ENCODE measurements around the gene RAB3A.

Gene RAB3A

DNA sequence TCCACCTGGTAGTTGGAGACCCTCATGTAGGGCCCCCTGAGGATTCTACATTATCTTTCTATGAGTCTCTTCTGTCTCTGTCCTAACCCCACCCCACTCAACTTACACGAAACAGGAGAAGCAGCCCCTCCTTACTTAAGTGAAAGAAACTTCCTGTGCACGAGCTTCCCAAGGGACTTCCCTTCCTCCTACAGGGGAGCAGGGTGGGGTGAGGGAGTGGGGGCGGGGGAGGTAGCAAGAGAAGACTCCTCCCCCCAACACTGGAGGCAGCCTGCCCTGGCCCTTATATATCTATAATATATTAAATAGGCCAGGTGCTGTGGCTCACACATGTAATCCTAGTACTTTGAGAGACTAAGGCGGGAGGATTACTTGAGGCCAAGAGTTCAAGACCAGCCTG is 27.9 kb upstream of the RAB3A start:
- Histone ChIP-seq H3K4me3 (replicated peaks; ENCODE audit: low read depth, low read length) (no peak overlapping the region), H3K27me3 (replicated peaks; ENCODE audit: control insufficient read depth, insufficient read depth, low read length) (peaks cover 2% of the 10 kb centered on the region), H3K36me3 (ENCODE audit: control insufficient read depth, insufficient read depth, low read length) (no peaks in the 10 kb centered on the region)
- TF ChIP-seq CTCF (IDR thresholded peaks at IDR 0.05; ENCODE audit: insufficient read depth, low read length, poor library complexity, severe bottlenecking): no peak
- DNase-seq (ENCODE audit: extremely low read depth, insufficient read length): no peak

GRCh38 chr19:18230941-18231734 is 27.3 kb upstream of the RAB3A start:
- H3K4me3 ChIP-seq (replicated peaks; ENCODE audit: low read depth, low read length): no peak overlapping the region
- no peak for DNase-seq (ENCODE audit: extremely low read depth, insufficient read length)
- no peaks in the 10 kb centered on the region for H3K36me3 ChIP-seq (ENCODE audit: control insufficient read depth, insufficient read depth, low read length)
- peaks cover 2% of the 10 kb centered on the region for H3K27me3 ChIP-seq (replicated peaks; ENCODE audit: control insufficient read depth, insufficient read depth, low read length)
- no peak for TF ChIP-seq CTCF (IDR thresholded peaks at IDR 0.05; ENCODE audit: insufficient read depth, low read length, poor library complexity, severe bottlenecking)

- no peak for DNase-seq (ENCODE audit: extremely low read depth, insufficient read length)
- Histone ChIP-seq H3K36me3 (ENCODE audit: control insufficient read depth, insufficient read depth, low read length) (no peaks in the 10 kb centered on the region), H3K4me3 (replicated peaks; ENCODE audit: low read depth, low read length) (no peak overlapping the region), H3K27me3 (replicated peaks; ENCODE audit: control insufficient read depth, insufficient read depth, low read length) (peaks cover 2% of the 10 kb centered on the region)
- no peak for TF ChIP-seq CTCF (IDR thresholded peaks at IDR 0.05; ENCODE audit: insufficient read depth, low read length, poor library complexity, severe bottlenecking)
Observed at GRCh38 chr19:18229915-18230314, 26.1 kb upstream of the RAB3A start.

DNA sequence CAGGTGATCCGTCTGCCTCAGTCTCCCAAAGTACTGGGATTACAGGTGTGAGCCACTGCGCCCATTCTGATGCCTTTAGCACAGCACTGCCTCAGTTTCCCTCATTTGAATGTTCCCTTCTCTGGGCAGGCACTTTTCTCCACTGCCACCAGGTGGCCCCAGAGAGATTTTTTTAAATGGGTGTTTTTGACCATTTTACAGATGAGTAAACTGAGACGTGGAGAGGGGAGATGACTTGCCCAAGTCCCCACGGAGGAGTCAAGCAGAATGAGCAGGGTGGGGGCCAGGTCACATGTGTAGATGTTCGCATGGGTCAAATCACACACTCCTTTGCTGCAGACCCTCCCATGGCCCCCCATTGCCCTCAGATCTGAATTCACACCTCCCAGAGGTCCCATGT is 25.6 kb upstream of the RAB3A start:
- Histone ChIP-seq H3K27me3 (replicated peaks; ENCODE audit: control insufficient read depth, insufficient read depth, low read length) (peaks cover 1% of the 10 kb centered on the region), H3K4me3 (replicated peaks; ENCODE audit: low read depth, low read length) (no peak overlapping the region), H3K36me3 (ENCODE audit: control insufficient read depth, insufficient read depth, low read length) (no peaks in the 10 kb centered on the region)
- no peak for DNase-seq (ENCODE audit: extremely low read depth, insufficient read length)
- TF ChIP-seq CTCF (IDR thresholded peaks at IDR 0.05; ENCODE audit: insufficient read depth, low read length, poor library complexity, severe bottlenecking): peak; percentile 60

DNA sequence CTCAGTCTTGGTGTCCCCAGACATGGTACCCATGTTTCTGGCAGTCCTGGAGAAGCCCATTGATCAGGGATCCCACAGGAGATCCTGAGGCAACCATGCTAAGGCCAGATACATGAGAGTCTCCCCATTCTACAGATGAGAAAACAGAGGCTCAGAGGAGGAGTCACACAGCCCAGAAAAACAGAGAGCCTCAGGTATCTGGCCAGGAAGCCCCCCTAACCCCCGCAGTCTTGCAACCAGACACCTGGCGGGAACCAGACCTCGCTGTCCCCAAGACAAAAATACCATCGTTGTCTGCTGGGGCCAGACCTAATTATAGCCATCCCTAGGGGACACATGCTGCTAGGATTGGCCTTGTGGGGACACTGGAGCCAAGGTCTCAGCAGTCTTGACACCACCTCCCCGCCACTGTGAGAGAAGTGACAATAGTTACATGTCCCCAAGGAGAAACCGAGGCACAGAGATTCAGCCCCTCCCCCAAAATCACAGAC is 24.0 kb upstream of the RAB3A start:
- Histone ChIP-seq H3K4me3 (replicated peaks; ENCODE audit: low read depth, low read length) (no peak overlapping the region), H3K36me3 (ENCODE audit: control insufficient read depth, insufficient read depth, low read length) (no peaks in the 10 kb centered on the region), H3K27me3 (replicated peaks; ENCODE audit: control insufficient read depth, insufficient read depth, low read length) (no peaks in the 10 kb centered on the region; the same call in none of the 2 replicates)
- no peak for DNase-seq (ENCODE audit: extremely low read depth, insufficient read length)
- no peak for TF ChIP-seq CTCF (IDR thresholded peaks at IDR 0.05; ENCODE audit: insufficient read depth, low read length, poor library complexity, severe bottlenecking)
